Keratinocyte (primary cell): ENCODE results near the gene FPR1. TPM values are rescaled to one million over a fixed set of nuclear protein-coding genes. Genes with fewer than 3 reads are reported as not detected.

Experiments
- DNase-seq: peaks from one replicate; pipeline ENCODE4 v3.0.0-alpha.2; 2011; ENCODE audit warnings: low read depth, missing footprints, low spot score
- FAIRE-seq: peaks from 2 replicates; lab custom pipeline; 2011; peaks lifted over from hg19 to GRCh38; lab: Jason Lieb, UNC
- H2AFZ ChIP-seq: 2 replicates; pipeline ENCODE4 v1.6.0; 2012; ENCODE audit warnings: low read length, control low read depth, inconsistent platforms; ENCODE audit not compliant: control insufficient read depth
- H3K27ac ChIP-seq: 2 replicates; pipeline ENCODE4 v1.5.1; 2011; ENCODE audit warnings: low read length; ENCODE audit not compliant: control insufficient read depth, insufficient read depth
- H3K27me3 ChIP-seq: 3 replicates; pipeline ENCODE4 v1.6.0; 2011; ENCODE audit warnings: low read length; ENCODE audit not compliant: control insufficient read depth, insufficient read depth; ENCODE audit errors: extremely low read depth
- H3K36me3 ChIP-seq, 2 experiments: 2 replicates in 1 of 2; 3 replicates in 1 of 2; pipeline ENCODE4 v1.5.1; 2011; ENCODE audit warnings: low read length in 2 of 2, mild to moderate bottlenecking in 1 of 2; ENCODE audit not compliant: control insufficient read depth in 2 of 2, insufficient read depth in 2 of 2; ENCODE audit errors: extremely low read depth in 1 of 2
- H3K4me1 ChIP-seq: 3 replicates; pipeline ENCODE4 v1.5.1; 2011; ENCODE audit warnings: low read length; ENCODE audit not compliant: control insufficient read depth, insufficient read depth; ENCODE audit errors: extremely low read depth
- H3K4me2 ChIP-seq: 3 replicates; pipeline ENCODE4 v1.6.0; 2011; ENCODE audit warnings: low read depth, low read length; ENCODE audit not compliant: control insufficient read depth, insufficient read depth; ENCODE audit errors: extremely low read depth
- H3K4me3 ChIP-seq, 3 experiments: fragments of 200-600 bp in 1 of 3; sonication (generic) in 1 of 3; 2 replicates in 2 of 3; 3 replicates in 1 of 3; pipeline ENCODE4 v1.5.1; 2011 to 2016; ENCODE audit warnings: low read length in 3 of 3, mild to moderate bottlenecking in 3 of 3, control low read depth in 2 of 3, inconsistent platforms in 1 of 3, low read depth in 1 of 3, mixed read lengths in 1 of 3, mixed run types in 1 of 3, moderate library complexity in 1 of 3; ENCODE audit not compliant: control insufficient read depth in 2 of 3, insufficient read depth in 2 of 3; ENCODE audit errors: extremely low read depth in 1 of 3
- H3K79me2 ChIP-seq: 2 replicates; pipeline ENCODE4 v1.6.0; 2012; ENCODE audit warnings: low read length; ENCODE audit not compliant: control insufficient read depth, insufficient read depth
- H3K9ac ChIP-seq: 3 replicates; pipeline ENCODE4 v1.6.0; 2011; ENCODE audit warnings: low read length; ENCODE audit not compliant: control insufficient read depth, insufficient read depth; ENCODE audit errors: extremely low read depth
- H3K9me1 ChIP-seq: 3 replicates; pipeline ENCODE4 v1.6.0; 2011; ENCODE audit warnings: low read length; ENCODE audit not compliant: control insufficient read depth, insufficient read depth; ENCODE audit errors: extremely low read depth
- H3K9me3 ChIP-seq: 2 replicates; pipeline ENCODE4 v1.5.1; 2012; ENCODE audit warnings: low read depth, low read length; ENCODE audit not compliant: control insufficient read depth
- H4K20me1 ChIP-seq: 3 replicates; pipeline ENCODE4 v1.6.0; 2011; ENCODE audit warnings: low read length; ENCODE audit not compliant: control insufficient read depth, insufficient read depth; ENCODE audit errors: extremely low read depth
- EZH2 ChIP-seq: IDR thresholded peaks from one replicate; pipeline ENCODE4 v1.6.1; 2012; ENCODE audit warnings: inconsistent platforms, mild to moderate bottlenecking, low read length, moderate library complexity
- dilution Hi-C: fragments of 300-500 bp; cut with MboI; formaldehyde crosslinking; loops from one replicate; pipeline ENCODE4 v1.7.0; 2020; ENCODE audit warnings: low sequenced_read_pairs; ENCODE audit not compliant: extremely low pct_ligation_motif_present
- polyA plus RNA-seq, 5 experiments: library from polyadenylated mRNA; depleted of rRNA in 3 of 5; stranded (reverse) in 3 of 5; stranded (forward) in 1 of 5; unstranded in 1 of 5; fragments of >200 nt; gene quantifications; 1 replicate in 1 of 5; 2 replicates in 3 of 5; 3 replicates in 1 of 5; pipeline versions ENCODE4 v1.2.1 to v1.2.3, GENCODE V29; 2011 to 2012; ENCODE audit warnings: missing spikeins in 2 of 5, low read depth in 1 of 5, low replicate concordance in 1 of 5
- TF ChIP-seq, protein P1 (sequence below), 3 experiments: IDR thresholded peaks in 1 of 3; conservative IDR thresholded peaks in 1 of 3; optimal IDR thresholded peaks in 1 of 3; 2 replicates in 2 of 3; 3 replicates in 1 of 3; pipeline versions ENCODE3 to v1.5.1; 2011; ENCODE audit warnings: low read length in 3 of 3, mild to moderate bottlenecking in 3 of 3, moderate library complexity in 2 of 3, control low read depth in 1 of 3, inconsistent platforms in 1 of 3; ENCODE audit not compliant: insufficient read depth in 2 of 3; ENCODE audit errors: extremely low read depth in 1 of 3

Gene FPR1
- polyA plus RNA-seq, 1 donor (not counting 4 experiments of a cell fraction or from before 2014, with no cell fraction given): 2.4 TPM

DNA sequence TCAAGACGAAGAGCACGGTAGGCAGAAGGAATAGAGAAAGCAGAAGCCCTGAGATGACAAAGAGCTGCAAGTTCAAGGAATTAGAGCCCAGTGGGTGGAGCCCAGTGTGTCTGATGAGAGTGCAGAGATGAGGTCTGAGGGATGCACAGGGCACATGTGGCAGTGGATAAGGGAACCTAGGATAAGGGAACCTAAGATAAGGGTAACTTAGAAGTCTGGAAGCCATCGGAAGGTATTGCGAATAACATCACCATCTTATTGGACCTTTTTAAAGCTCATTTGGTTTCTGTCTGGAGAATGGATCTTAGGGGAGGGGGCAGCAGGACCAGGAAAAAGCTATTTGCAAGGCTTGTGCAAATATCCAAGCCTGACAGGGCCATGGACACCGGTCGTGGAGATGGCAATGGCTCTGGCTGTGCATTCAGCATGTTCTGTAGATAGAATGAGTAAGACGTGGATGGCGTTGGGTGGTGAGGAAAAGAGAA is 44.6 kb upstream of the FPR1 start:
- TF ChIP-seq, protein P1, sequence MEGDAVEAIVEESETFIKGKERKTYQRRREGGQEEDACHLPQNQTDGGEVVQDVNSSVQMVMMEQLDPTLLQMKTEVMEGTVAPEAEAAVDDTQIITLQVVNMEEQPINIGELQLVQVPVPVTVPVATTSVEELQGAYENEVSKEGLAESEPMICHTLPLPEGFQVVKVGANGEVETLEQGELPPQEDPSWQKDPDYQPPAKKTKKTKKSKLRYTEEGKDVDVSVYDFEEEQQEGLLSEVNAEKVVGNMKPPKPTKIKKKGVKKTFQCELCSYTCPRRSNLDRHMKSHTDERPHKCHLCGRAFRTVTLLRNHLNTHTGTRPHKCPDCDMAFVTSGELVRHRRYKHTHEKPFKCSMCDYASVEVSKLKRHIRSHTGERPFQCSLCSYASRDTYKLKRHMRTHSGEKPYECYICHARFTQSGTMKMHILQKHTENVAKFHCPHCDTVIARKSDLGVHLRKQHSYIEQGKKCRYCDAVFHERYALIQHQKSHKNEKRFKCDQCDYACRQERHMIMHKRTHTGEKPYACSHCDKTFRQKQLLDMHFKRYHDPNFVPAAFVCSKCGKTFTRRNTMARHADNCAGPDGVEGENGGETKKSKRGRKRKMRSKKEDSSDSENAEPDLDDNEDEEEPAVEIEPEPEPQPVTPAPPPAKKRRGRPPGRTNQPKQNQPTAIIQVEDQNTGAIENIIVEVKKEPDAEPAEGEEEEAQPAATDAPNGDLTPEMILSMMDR (optimal IDR thresholded peaks at IDR 0.05 in 1 of 3, IDR thresholded peaks at IDR 0.05 in 1 of 3, conservative IDR thresholded peaks at IDR 0.05 in 1 of 3; ENCODE audit: extremely low read depth in 1 of 3, insufficient read depth in 2 of 3, low read length in 3 of 3): no peak
- no peak for TF ChIP-seq EZH2
- Histone ChIP-seq H3K79me2 (no peaks in the 10 kb centered on the region), H3K4me2 (no peak overlapping the region), H3K4me1 (peaks cover 7% of the 10 kb centered on the region), H3K27ac (no peak overlapping the region), H3K4me3 (no peak overlapping the region), H3K36me3 (no peaks in the 10 kb centered on the region), H3K9ac (no peak overlapping the region), H4K20me1 (no peaks in the 10 kb centered on the region), H3K27me3 (no peaks in the 10 kb centered on the region), H2AFZ (no peak overlapping the region), H3K9me3 (no peaks in the 10 kb centered on the region), H3K9me1 (no peaks in the 10 kb centered on the region)
- DNase-seq: no peak
- no peak for FAIRE-seq
- dilution Hi-C loops: no loop called here

DNA sequence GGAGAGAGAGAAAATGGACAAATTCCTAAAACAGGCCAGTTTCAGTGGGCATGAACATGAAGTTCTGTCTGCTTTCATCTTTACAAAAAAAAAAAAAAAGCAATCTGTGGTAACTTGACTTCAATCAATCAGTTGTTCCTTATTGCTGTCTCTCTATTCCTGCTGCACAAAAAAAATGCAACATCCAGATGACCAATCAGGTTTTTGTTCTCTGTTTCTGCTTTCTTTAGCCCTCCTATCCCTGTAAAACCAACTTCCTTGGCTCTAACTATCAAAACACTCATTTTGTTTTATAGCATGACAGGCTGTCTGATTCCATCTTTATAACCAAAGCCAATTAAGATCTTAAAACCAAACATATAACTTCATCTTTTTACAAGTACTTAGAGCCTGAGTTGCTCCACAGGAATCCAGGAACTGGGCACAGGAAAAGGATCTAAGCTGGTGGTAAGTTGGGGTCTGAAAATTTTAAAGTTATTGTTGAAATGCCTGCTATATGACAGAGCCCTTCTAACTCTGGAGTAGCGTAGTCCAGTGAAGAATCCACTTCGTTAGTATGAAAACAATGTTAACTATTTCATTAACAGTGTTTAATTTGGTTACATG is 43.3 kb upstream of the FPR1 start, which contains the start of gene FPR3:
FPR3 (plus strand) TSS at position 273 of the 606 bp plus-strand sequence. CDS start 28,592 bp downstream, outside the sequence.
- H3K9ac ChIP-seq: no peak within 1 kb of the TSS
- no peaks in the 10 kb centered on the region for H4K20me1 ChIP-seq
- no peak within 1 kb of the TSS for H3K27ac ChIP-seq
- no peak within 1 kb of the TSS for H2AFZ ChIP-seq
- FAIRE-seq: no peak
- no peaks in the 10 kb centered on the region for H3K27me3 ChIP-seq
- peaks cover 7% of the 10 kb centered on the region for H3K4me1 ChIP-seq
- no peak within 1 kb of the TSS for H3K4me2 ChIP-seq
- dilution Hi-C loops: no loop called here
- no peak for DNase-seq
- no peaks in the 10 kb centered on the region for H3K9me1 ChIP-seq
- H3K4me3 ChIP-seq: no peak within 1 kb of the TSS
- no peaks in the 10 kb centered on the region for H3K9me3 ChIP-seq
- H3K36me3 ChIP-seq: no peaks in the 10 kb centered on the region
- TF ChIP-seq, protein P1 (optimal IDR thresholded peaks at IDR 0.05 in 1 of 3, IDR thresholded peaks at IDR 0.05 in 1 of 3, conservative IDR thresholded peaks at IDR 0.05 in 1 of 3; ENCODE audit: extremely low read depth in 1 of 3, insufficient read depth in 2 of 3, low read length in 3 of 3): no peak
- TF ChIP-seq EZH2: no peak
- H3K79me2 ChIP-seq: no peaks in the 10 kb centered on the region
